ENCODE data around the gene PHLDB1.

GRCh38 chr11:118658429-118659313 lies 51.3 kb downstream of the PHLDB1 start:
- peak; percentile 36; the same call in 1 of the 2 replicates for TF ChIP-seq CTCF (IDR thresholded peaks at IDR 0.05)
- TF ChIP-seq YY1 (IDR thresholded peaks at IDR 0.05; ENCODE audit: low read depth) = no peak
- TF ChIP-seq, protein P1, sequence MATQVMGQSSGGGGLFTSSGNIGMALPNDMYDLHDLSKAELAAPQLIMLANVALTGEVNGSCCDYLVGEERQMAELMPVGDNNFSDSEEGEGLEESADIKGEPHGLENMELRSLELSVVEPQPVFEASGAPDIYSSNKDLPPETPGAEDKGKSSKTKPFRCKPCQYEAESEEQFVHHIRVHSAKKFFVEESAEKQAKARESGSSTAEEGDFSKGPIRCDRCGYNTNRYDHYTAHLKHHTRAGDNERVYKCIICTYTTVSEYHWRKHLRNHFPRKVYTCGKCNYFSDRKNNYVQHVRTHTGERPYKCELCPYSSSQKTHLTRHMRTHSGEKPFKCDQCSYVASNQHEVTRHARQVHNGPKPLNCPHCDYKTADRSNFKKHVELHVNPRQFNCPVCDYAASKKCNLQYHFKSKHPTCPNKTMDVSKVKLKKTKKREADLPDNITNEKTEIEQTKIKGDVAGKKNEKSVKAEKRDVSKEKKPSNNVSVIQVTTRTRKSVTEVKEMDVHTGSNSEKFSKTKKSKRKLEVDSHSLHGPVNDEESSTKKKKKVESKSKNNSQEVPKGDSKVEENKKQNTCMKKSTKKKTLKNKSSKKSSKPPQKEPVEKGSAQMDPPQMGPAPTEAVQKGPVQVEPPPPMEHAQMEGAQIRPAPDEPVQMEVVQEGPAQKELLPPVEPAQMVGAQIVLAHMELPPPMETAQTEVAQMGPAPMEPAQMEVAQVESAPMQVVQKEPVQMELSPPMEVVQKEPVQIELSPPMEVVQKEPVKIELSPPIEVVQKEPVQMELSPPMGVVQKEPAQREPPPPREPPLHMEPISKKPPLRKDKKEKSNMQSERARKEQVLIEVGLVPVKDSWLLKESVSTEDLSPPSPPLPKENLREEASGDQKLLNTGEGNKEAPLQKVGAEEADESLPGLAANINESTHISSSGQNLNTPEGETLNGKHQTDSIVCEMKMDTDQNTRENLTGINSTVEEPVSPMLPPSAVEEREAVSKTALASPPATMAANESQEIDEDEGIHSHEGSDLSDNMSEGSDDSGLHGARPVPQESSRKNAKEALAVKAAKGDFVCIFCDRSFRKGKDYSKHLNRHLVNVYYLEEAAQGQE (IDR thresholded peaks at IDR 0.05; ENCODE audit: low read depth, low read length) = no peak
- TF ChIP-seq POLR2AphosphoS5 (IDR thresholded peaks at IDR 0.05; ENCODE audit: low read depth, low read length) = peak; percentile 3; the same call in 1 of the 2 replicates
- no peak for TF ChIP-seq CHD2 (IDR thresholded peaks at IDR 0.05; ENCODE audit: low read length, partially characterized antibody)
- TF ChIP-seq MAX (IDR thresholded peaks at IDR 0.05; ENCODE audit: low read depth) = no peak
- no peak for TF ChIP-seq TAF1 (IDR thresholded peaks at IDR 0.05; ENCODE audit: borderline replicate concordance, low read depth, low read length)
- TF ChIP-seq EZH2phosphoT487 (IDR thresholded peaks at IDR 0.05; ENCODE audit: borderline replicate concordance, low read depth) = no peak
- no peak for TF ChIP-seq FOXJ3 (CRISPR knock-in tag; IDR thresholded peaks at IDR 0.05)
- no peak for TF ChIP-seq MXI1 (IDR thresholded peaks at IDR 0.05; ENCODE audit: low read depth, low read length)
- no peak for TF ChIP-seq USF2 (IDR thresholded peaks at IDR 0.05; ENCODE audit: borderline replicate concordance, low read depth, low read length)

All from SK-N-SH (cell line).